Activated T-helper 1 cell treated with anti-CD3 and anti-CD28 coated beads, Interleukin-12 subunit alpha, Interleukin-12 subunit beta, Interleukin-2, Interleukin-4 antibody, amounts not matched to agents 30 ng/mL and 10 ng/mL and 1 ng/mL, durations not matched to agents 14 hours and 24 hours and 36 hours (primary cell): Measurements from ENCODE around the gene PRB4. TPM values are rescaled to one million over a fixed set of nuclear protein-coding genes. Genes with fewer than 3 reads are reported as not detected.
"Not testable (repeated sequence)": the region's sequence is repeated elsewhere in the genome, so short reads cannot be mapped to it uniquely, and the experiment has no call there.

ENCODE experiments used
- DNase-seq: peaks from one replicate; pipeline ENCODE4 v3.0.0; 2021; ENCODE audit warnings: low spot score
- H3K27ac Mint-ChIP-seq: one replicate; pipeline ENCODE4 v1.8.0; 2021; ENCODE audit warnings: mild to moderate bottlenecking, mixed read lengths
- H3K27me3 Mint-ChIP-seq: one replicate; pipeline ENCODE4 v1.8.0; 2022; ENCODE audit warnings: mild to moderate bottlenecking, moderate library complexity, mixed read lengths; ENCODE audit not compliant: insufficient read depth
- H3K36me3 Mint-ChIP-seq: one replicate; pipeline ENCODE4 v1.8.0; 2021; ENCODE audit warnings: low read depth, mixed read lengths
- H3K4me1 Mint-ChIP-seq: one replicate; pipeline ENCODE4 v1.8.0; 2021; ENCODE audit warnings: low read depth, mixed read lengths
- H3K4me3 Mint-ChIP-seq: one replicate; pipeline ENCODE4 v1.8.0; 2021; ENCODE audit warnings: mild to moderate bottlenecking, moderate library complexity, mixed read lengths
- H3K9me3 Mint-ChIP-seq: one replicate; pipeline ENCODE4 v1.8.0; 2021; ENCODE audit warnings: mixed read lengths
- intact Hi-C: fragments of 100-400 bp; cut with micrococcal nuclease; formaldehyde crosslinking; loops from one replicate; pipeline ENCODE4 v1.15.1; 2024
- total RNA-seq: library from RNA; stranded (reverse); gene quantifications from 2 replicates; pipeline ENCODE4 v1.2.3, GENCODE V29; 2022

PRB4 gene
- not detected in 2 replicates for total RNA-seq

GRCh38 chr12:11310336-11310735 lies at the start of gene PRB4:
PRB4 (minus strand) TSS chr12:11310436; CDS start chr12:11310398, 38 bp downstream.
- Mint-ChIP-seq H3K27ac (no peak within 1 kb of the TSS), H3K27me3 (peaks cover 3% of the 10 kb centered on the region), H3K4me3 (no peak within 1 kb of the TSS), H3K9me3 (peaks cover 2% of the 10 kb centered on the region), H3K4me1 (no peaks in the 10 kb centered on the region), H3K36me3 (no peaks in the 10 kb centered on the region)
- intact Hi-C loops = no loop called here
- no peak for DNase-seq

DNA sequence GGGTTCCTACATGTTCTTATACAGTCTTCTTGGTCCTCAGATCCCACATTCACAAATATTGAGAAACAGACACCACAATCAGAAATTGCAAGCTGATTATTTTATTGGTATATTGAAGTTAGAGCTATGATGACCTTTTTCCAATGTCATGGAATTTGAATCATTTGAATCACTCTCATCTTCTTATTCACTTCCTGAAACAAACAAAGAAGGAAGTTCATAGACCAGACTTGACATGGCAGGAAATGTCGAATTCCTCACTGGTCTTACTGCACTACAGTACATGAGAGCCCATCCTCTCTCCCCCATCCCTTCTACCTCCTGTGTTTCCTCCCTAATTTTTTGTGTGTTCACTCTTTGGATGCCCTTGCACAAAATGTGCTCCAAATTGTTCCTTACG lies 41.5 kb upstream of the PRB4 start:
- H3K27ac Mint-ChIP-seq, intact Hi-C loops, H3K4me3 Mint-ChIP-seq, H3K36me3 Mint-ChIP-seq, H3K9me3 Mint-ChIP-seq, H3K27me3 Mint-ChIP-seq, DNase-seq, H3K4me1 Mint-ChIP-seq: not testable (repeated sequence)

GRCh38 chr12:11348439-11348838 lies 38.2 kb upstream of the PRB4 start:
- H3K36me3 Mint-ChIP-seq = no peaks in the 10 kb centered on the region
- no peak overlapping the region for H3K4me3 Mint-ChIP-seq
- H3K27ac Mint-ChIP-seq = no peak overlapping the region
- H3K27me3 Mint-ChIP-seq = no peaks in the 10 kb centered on the region
- intact Hi-C loops = no loop called here
- no peaks in the 10 kb centered on the region for H3K4me1 Mint-ChIP-seq
- DNase-seq = no peak
- H3K9me3 Mint-ChIP-seq = no peaks in the 10 kb centered on the region

GRCh38 chr12:11347810-11348209 lies 37.6 kb upstream of the PRB4 start:
- no peaks in the 10 kb centered on the region for H3K9me3 Mint-ChIP-seq
- no peaks in the 10 kb centered on the region for H3K36me3 Mint-ChIP-seq
- DNase-seq = no peak
- H3K4me1 Mint-ChIP-seq = no peaks in the 10 kb centered on the region
- no peak overlapping the region for H3K27ac Mint-ChIP-seq
- no peaks in the 10 kb centered on the region for H3K27me3 Mint-ChIP-seq
- intact Hi-C loops = no loop called here
- H3K4me3 Mint-ChIP-seq = no peak overlapping the region

DNA sequence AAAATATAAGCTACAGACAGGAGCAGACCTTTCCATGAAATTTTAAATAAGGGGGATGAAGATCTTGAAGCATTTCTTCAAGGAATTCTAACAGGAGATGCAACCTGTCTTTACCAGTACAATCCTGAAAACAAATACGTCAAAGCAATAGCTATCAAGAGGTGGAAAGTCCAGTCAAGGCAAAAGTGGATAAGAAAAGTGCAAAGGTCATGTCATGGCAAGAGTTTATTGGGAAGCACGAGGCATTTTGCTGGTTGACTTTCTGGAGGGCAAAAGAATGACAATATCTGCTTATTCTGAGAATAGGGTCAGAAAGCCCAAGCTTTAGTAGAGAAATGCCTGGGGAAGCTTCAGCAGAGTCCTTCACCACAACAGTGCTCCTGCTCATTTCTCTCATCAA lies 34.3 kb upstream of the PRB4 start:
- no peak for DNase-seq
- Mint-ChIP-seq H3K27me3 (no peaks in the 10 kb centered on the region), H3K4me3 (no peak overlapping the region), H3K36me3 (no peaks in the 10 kb centered on the region), H3K27ac (no peak overlapping the region), H3K9me3 (no peaks in the 10 kb centered on the region), H3K4me1 (no peaks in the 10 kb centered on the region)
- intact Hi-C loops = no loop called here

DNA sequence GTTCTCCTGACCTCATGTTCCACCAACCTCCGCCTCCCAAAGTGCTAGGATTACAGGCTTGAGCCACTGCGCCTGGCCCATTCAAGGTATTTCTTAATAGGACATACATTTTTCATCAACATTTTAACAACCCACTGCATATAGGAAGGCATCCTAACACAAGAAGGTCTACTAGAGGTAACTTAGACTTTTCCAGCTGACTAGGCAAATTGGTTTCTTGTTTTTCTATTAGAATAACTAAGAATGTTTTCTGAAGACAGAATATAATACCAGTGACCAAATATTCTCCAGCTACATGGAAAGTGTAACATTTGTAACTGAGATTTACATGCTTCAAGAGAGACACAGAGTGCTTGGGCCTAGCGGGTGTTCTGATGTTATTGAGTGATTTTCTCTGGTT lies 14.2 kb upstream of the PRB4 start:
- H3K4me3 Mint-ChIP-seq = no peak overlapping the region
- H3K27ac Mint-ChIP-seq = no peak overlapping the region
- no peaks in the 10 kb centered on the region for H3K4me1 Mint-ChIP-seq
- no peaks in the 10 kb centered on the region for H3K36me3 Mint-ChIP-seq
- H3K9me3 Mint-ChIP-seq = peaks cover 5% of the 10 kb centered on the region
- no peaks in the 10 kb centered on the region for H3K27me3 Mint-ChIP-seq
- no peak for DNase-seq
- intact Hi-C loops = no loop called here

DNA sequence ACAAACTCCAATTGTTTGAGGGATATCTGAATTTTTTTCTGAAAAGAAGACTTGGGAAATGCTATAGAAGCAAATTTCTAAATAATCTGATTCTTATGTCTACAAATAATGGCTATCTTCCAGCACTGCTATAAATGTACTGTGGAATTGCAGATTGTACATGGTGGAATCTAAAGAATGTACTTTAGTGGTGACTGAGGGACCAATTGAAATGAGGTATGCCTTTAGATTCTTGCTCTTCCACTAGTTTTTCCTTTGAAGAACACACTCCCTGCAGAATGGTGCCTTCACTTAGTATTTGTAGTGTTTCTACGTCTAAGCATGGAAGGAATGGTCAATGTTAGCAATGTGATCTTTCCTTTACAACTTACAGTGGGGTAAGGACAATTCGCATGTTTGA lies 11.7 kb upstream of the PRB4 start:
- Mint-ChIP-seq H3K36me3 (no peaks in the 10 kb centered on the region), H3K27me3 (no peaks in the 10 kb centered on the region), H3K4me1 (no peaks in the 10 kb centered on the region), H3K9me3 (peaks cover 10% of the 10 kb centered on the region), H3K4me3 (no peak overlapping the region), H3K27ac (no peak overlapping the region)
- no peak for DNase-seq
- intact Hi-C loops = no loop called here

DNA sequence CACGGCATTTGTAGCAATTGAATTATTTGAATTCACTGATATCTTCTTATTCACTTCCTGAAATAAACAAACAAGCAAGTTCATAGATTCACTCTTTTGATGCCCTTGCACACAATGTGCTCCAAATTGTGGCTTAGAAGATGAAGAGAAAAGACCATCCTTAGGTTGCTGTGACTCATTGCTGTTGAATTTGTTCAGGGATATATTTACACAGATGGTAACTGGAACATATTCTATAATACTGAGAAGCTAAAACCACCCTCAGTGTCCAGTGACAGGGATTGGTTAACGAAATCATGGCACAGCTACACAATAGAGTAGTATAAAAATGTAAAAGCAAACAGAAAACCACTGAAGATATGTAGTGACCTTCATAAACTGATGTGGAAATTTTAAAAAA lies 3.1 kb downstream of the PRB4 start:
- Mint-ChIP-seq H3K27me3 (peaks cover 4% of the 10 kb centered on the region), H3K4me1 (no peaks in the 10 kb centered on the region)

GRCh38 chr12:11273449-11273848 lies 36.8 kb downstream of the PRB4 start:
- no peak for DNase-seq
- intact Hi-C loops = no loop called here
- H3K27me3 Mint-ChIP-seq = peaks cover 2% of the 10 kb centered on the region
- no peaks in the 10 kb centered on the region for H3K36me3 Mint-ChIP-seq
- H3K4me1 Mint-ChIP-seq = no peaks in the 10 kb centered on the region
- no peak overlapping the region for H3K4me3 Mint-ChIP-seq
- no peak overlapping the region for H3K27ac Mint-ChIP-seq
- no peaks in the 10 kb centered on the region for H3K9me3 Mint-ChIP-seq

More for the DNA sequence above, 3.1 kb downstream of the PRB4 start:
- peaks cover 5% of the 10 kb centered on the region for H3K9me3 Mint-ChIP-seq
- intact Hi-C loops = no loop called here
- no peaks in the 10 kb centered on the region for H3K36me3 Mint-ChIP-seq
- H3K27ac Mint-ChIP-seq = no peak overlapping the region
- DNase-seq = no peak
- no peak overlapping the region for H3K4me3 Mint-ChIP-seq

DNA sequence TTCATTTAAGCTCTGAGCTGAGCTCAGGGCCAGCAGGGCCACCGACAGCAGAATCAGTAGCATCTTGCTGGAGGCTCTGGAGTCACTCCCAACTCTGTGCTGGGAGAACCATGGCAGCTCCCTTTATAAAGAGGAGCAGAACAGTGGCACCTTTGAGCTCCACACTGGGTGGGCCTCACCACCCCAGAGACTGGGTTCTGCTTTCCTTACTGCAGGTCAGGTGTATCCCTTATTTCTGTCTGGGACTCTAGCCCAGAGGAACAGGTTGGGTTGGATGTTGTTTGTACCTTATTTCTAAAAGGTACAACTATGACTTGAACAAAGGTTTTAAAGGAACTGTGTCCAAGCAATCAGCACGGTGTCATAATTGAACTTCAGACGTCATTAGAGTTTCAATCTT lies 40.6 kb downstream of the PRB4 start, which contains the start of gene PRB3:
TSS of gene PRB3 (minus strand) at position 101 of the 400 bp plus-strand sequence. CDS start at position 63, 38 bp downstream.
- no peak within 1 kb of the TSS for H3K27ac Mint-ChIP-seq
- no peaks in the 10 kb centered on the region for H3K36me3 Mint-ChIP-seq
- H3K27me3 Mint-ChIP-seq = no peaks in the 10 kb centered on the region
- H3K4me1 Mint-ChIP-seq = no peaks in the 10 kb centered on the region
- no peak within 1 kb of the TSS for H3K4me3 Mint-ChIP-seq
- intact Hi-C loops = no loop called here
- no peak for DNase-seq
- H3K9me3 Mint-ChIP-seq = no peaks in the 10 kb centered on the region

GRCh38 chr12:11264501-11264900 lies 45.7 kb downstream of the PRB4 start:
- H3K4me1 Mint-ChIP-seq = no peaks in the 10 kb centered on the region
- H3K9me3 Mint-ChIP-seq = peaks cover 10% of the 10 kb centered on the region
- H3K4me3 Mint-ChIP-seq = no peak overlapping the region
- no peak overlapping the region for H3K27ac Mint-ChIP-seq
- H3K27me3 Mint-ChIP-seq = no peaks in the 10 kb centered on the region
- DNase-seq = no peak
- H3K36me3 Mint-ChIP-seq = no peaks in the 10 kb centered on the region
- intact Hi-C loops = no loop called here

Other genes with a start within 250 kb of the PRB4 start
- 1.9 and 2.0 TPM in 2 replicates for gene TAS2R46, start 248.1 kb downstream of the PRB4 start, total RNA-seq
- 0.76 and 2.0 TPM in 2 replicates for gene TAS2R43, start 218.1 kb downstream of the PRB4 start, total RNA-seq
- 3.8 and 4.5 TPM in 2 replicates for gene TAS2R30, start 175.8 kb downstream of the PRB4 start, total RNA-seq
- gene SMIM10L1, start 139.2 kb downstream of the PRB4 start, total RNA-seq = 10.4 and 11.3 TPM in 2 replicates
- gene TAS2R42, start 123.5 kb downstream of the PRB4 start, total RNA-seq = not detected in 2 replicates
- not detected in 2 replicates for gene PRB3, start 40.7 kb downstream of the PRB4 start, total RNA-seq
- gene PRB2, start 85.1 kb upstream of the PRB4 start, total RNA-seq = not detected in 2 replicates